HepG2 (cell line): ENCODE measurements around the gene CHRNB1. TPM values are rescaled to one million over a fixed set of nuclear protein-coding genes. Genes with fewer than 3 reads are reported as not detected.
A peak's percentile ranks its signal among the peaks of the same experiment; 100 is the strongest.

ENCODE experiments used
- ARHGAP35 ChIP-seq: sonication (generic); formaldehyde crosslinking; IDR thresholded peaks from 2 replicates; pipeline ENCODE4 v1.9.0; 2022; ENCODE audit warnings: mild to moderate bottlenecking, inconsistent platforms, moderate library complexity, missing genetic modification reagents, borderline replicate concordance
- ATF7-NPFF ChIP-seq: sonication (generic); formaldehyde crosslinking; IDR thresholded peaks from 2 replicates; pipeline ENCODE4 v1.8.1; 2023; ENCODE audit warnings: mild to moderate bottlenecking, low read depth, missing genetic modification reagents, moderate library complexity
- ATM ChIP-seq: fragments of 450-650 bp; IDR thresholded peaks from 2 replicates; pipeline ENCODE4 v1.7.1; 2017; ENCODE audit warnings: mild to moderate bottlenecking, borderline replicate concordance
- DR1 ChIP-seq: sonication (generic); formaldehyde crosslinking; IDR thresholded peaks from 2 replicates; pipeline ENCODE4 v1.8.0; 2021; ENCODE audit warnings: mild to moderate bottlenecking, missing genetic modification reagents, inconsistent platforms
- HNRNPL ChIP-seq: fragments of 200-400 bp; formaldehyde crosslinking; IDR thresholded peaks from 2 replicates; pipeline ENCODE4 v1.6.1; 2017; ENCODE audit warnings: mild to moderate bottlenecking, low read depth, low read length
- MED1 ChIP-seq: sonication (generic); formaldehyde crosslinking; IDR thresholded peaks from 2 replicates; pipeline ENCODE4 v1.4.0; 2020; ENCODE audit warnings: missing genetic modification reagents
- SALL2 ChIP-seq: sonication (generic); formaldehyde crosslinking; IDR thresholded peaks from 2 replicates; pipeline ENCODE4 v1.8.1; 2023; ENCODE audit warnings: mild to moderate bottlenecking, missing genetic modification reagents, inconsistent platforms
- TFDP1 ChIP-seq: IDR thresholded peaks from 2 replicates; pipeline ENCODE4 v1.6.1; 2016; ENCODE audit warnings: missing compliant biosample characterization, missing genetic modification reagents, borderline replicate concordance
- ZNF337 ChIP-seq: sonication (generic); formaldehyde crosslinking; IDR thresholded peaks from 2 replicates; pipeline ENCODE4 v1.5.1; 2020; ENCODE audit warnings: missing genetic modification reagents, low read depth, mild to moderate bottlenecking, borderline replicate concordance
- ZNF362 ChIP-seq: sonication (generic); formaldehyde crosslinking; IDR thresholded peaks from 2 replicates; pipeline ENCODE4 v1.4.0; 2020; ENCODE audit warnings: missing genetic modification reagents, mild to moderate bottlenecking, borderline replicate concordance
- ZNF598 ChIP-seq: sonication (generic); formaldehyde crosslinking; IDR thresholded peaks from 2 replicates; pipeline ENCODE4 v1.5.1; 2020; ENCODE audit warnings: mild to moderate bottlenecking, missing genetic modification reagents, borderline replicate concordance
- ZNF75D ChIP-seq: sonication (generic); formaldehyde crosslinking; IDR thresholded peaks from 2 replicates; pipeline ENCODE4 v1.8.1; 2023; ENCODE audit warnings: missing genetic modification reagents, mild to moderate bottlenecking, borderline replicate concordance
- ZNF770 ChIP-seq: sonication (generic); formaldehyde crosslinking; IDR thresholded peaks from 2 replicates; pipeline ENCODE4 v1.5.0; 2020; ENCODE audit warnings: mild to moderate bottlenecking, missing genetic modification reagents
- ZNF891 ChIP-seq: sonication (generic); formaldehyde crosslinking; IDR thresholded peaks from 2 replicates; pipeline ENCODE4 v1.5.0; 2020; ENCODE audit warnings: mild to moderate bottlenecking, missing genetic modification reagents
- polyA plus RNA-seq, 8 experiments: library from polyadenylated mRNA; depleted of rRNA in 3 of 8; stranded (reverse) in 7 of 8; unstranded in 1 of 8; fragments of >200 nt; fragmentation: Illumina TruSeq in 4 of 8; extraction: Trizol in 4 of 8; gene quantifications; 2 replicates each; pipeline versions ENCODE4 v1.2.1 to v1.2.3, GENCODE V29; 2011 to 2016; ENCODE audit warnings: low read depth in 4 of 8, missing spikeins in 1 of 8, mixed read lengths in 1 of 8; ENCODE audit not compliant: insufficient read depth in 1 of 8
- total RNA-seq, 5 experiments: library from RNA; depleted of rRNA; stranded (reverse); fragments of >200 nt; fragmentation: Illumina TruSeq; extraction: Trizol; gene quantifications; 2 replicates each; pipeline ENCODE4 v1.2.3, GENCODE V29; 2016; ENCODE audit warnings: low read depth in 1 of 5
- TF ChIP-seq, protein P1 (sequence below): sonication (generic); formaldehyde crosslinking; IDR thresholded peaks from 2 replicates; pipeline ENCODE4 v1.4.0; 2020; ENCODE audit warnings: mild to moderate bottlenecking, missing genetic modification reagents
- TF ChIP-seq, protein P2 (sequence below): sonication (generic); formaldehyde crosslinking; IDR thresholded peaks from 2 replicates; pipeline ENCODE4 v1.5.0; 2020; ENCODE audit warnings: missing genetic modification reagents

The CHRNB1 gene
- total and polyA plus RNA-seq, 2 of the 13 experiments (the other 11 are each of a cell fraction or from before 2014, with no cell fraction given): 5.4 to 33.7 TPM

GRCh38 chr17:7436556-7437368, 8.1 kb upstream of the CHRNB1 start (continued):
- peak; percentile 50; the same call in 1 of the 2 replicates for TF ChIP-seq ZNF770 (CRISPR knock-in tag)
- TF ChIP-seq, protein P1, sequence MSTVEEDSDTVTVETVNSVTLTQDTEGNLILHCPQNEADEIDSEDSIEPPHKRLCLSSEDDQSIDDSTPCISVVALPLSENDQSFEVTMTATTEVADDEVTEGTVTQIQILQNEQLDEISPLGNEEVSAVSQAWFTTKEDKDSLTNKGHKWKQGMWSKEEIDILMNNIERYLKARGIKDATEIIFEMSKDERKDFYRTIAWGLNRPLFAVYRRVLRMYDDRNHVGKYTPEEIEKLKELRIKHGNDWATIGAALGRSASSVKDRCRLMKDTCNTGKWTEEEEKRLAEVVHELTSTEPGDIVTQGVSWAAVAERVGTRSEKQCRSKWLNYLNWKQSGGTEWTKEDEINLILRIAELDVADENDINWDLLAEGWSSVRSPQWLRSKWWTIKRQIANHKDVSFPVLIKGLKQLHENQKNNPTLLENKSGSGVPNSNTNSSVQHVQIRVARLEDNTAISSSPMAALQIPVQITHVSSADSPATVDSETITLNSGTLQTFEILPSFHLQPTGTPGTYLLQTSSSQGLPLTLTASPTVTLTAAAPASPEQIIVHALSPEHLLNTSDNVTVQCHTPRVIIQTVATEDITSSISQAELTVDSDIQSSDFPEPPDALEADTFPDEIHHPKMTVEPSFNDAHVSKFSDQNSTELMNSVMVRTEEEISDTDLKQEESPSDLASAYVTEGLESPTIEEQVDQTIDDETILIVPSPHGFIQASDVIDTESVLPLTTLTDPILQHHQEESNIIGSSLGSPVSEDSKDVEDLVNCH: no peak
- TF ChIP-seq DR1 (CRISPR knock-in tag): no peak
- TF ChIP-seq ARHGAP35 (CRISPR knock-in tag): 0 out of 2 replicates have a peak, but pooled peaks have one; percentile 35
- TF ChIP-seq, protein P2, sequence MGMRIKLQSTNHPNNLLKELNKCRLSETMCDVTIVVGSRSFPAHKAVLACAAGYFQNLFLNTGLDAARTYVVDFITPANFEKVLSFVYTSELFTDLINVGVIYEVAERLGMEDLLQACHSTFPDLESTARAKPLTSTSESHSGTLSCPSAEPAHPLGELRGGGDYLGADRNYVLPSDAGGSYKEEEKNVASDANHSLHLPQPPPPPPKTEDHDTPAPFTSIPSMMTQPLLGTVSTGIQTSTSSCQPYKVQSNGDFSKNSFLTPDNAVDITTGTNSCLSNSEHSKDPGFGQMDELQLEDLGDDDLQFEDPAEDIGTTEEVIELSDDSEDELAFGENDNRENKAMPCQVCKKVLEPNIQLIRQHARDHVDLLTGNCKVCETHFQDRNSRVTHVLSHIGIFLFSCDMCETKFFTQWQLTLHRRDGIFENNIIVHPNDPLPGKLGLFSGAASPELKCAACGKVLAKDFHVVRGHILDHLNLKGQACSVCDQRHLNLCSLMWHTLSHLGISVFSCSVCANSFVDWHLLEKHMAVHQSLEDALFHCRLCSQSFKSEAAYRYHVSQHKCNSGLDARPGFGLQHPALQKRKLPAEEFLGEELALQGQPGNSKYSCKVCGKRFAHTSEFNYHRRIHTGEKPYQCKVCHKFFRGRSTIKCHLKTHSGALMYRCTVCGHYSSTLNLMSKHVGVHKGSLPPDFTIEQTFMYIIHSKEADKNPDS: no peak
- TF ChIP-seq ZNF362 (CRISPR knock-in tag): no peak
- TF ChIP-seq ATF7-NPFF: peak; percentile 34; the same call in 1 of the 2 replicates
- TF ChIP-seq ZNF891 (CRISPR knock-in tag): no peak
- peak; percentile 33; the same call in 1 of the 2 replicates for TF ChIP-seq MED1
- TF ChIP-seq TFDP1 (CRISPR knock-in tag): peak; percentile 71; the same call in 1 of the 2 replicates
- no peak for TF ChIP-seq ZNF75D (CRISPR knock-in tag)
- TF ChIP-seq HNRNPL: 0 out of 2 replicates have a peak, but pooled peaks have one; percentile 52
- no peak for TF ChIP-seq ZNF598 (CRISPR knock-in tag)
- no peak for TF ChIP-seq ZNF337
- TF ChIP-seq SALL2 (CRISPR knock-in tag): no peak
- TF ChIP-seq ATM: no peak
